Neural progenitor cell (in vitro differentiated cells): Measurements from ENCODE around the gene CERS6. TPM values are rescaled to one million over a fixed set of nuclear protein-coding genes. Genes with fewer than 3 reads are reported as not detected.

Experiments used
- DNase-seq: peaks from one replicate; pipeline ENCODE4 v3.0.0-alpha.2; 2016; ENCODE audit warnings: low spot score
- H2AFZ ChIP-seq: fragments of 200-600 bp; sonication (generic); replicated peaks from 2 replicates; pipeline ENCODE4 v1.6.1; 2016; ENCODE audit warnings: antibody characterized with exemption
- H3F3A ChIP-seq: fragments of 200-600 bp; sonication (generic); 2 replicates; pipeline ENCODE4 v1.6.1; 2016; ENCODE audit warnings: antibody characterized with exemption, low read depth
- H3K27ac ChIP-seq: fragments of 200-600 bp; sonication (generic); 2 replicates; pipeline ENCODE4 v1.5.1; 2016; ENCODE audit warnings: mild to moderate bottlenecking
- H3K27me3 ChIP-seq: fragments of 200-600 bp; sonication (generic); 2 replicates; pipeline ENCODE4 v1.6.1; 2016; ENCODE audit warnings: mild to moderate bottlenecking, moderate library complexity
- H3K36me3 ChIP-seq: fragments of 200-600 bp; sonication (generic); 2 replicates; pipeline ENCODE4 v1.5.1; 2016
- H3K4me1 ChIP-seq: fragments of 200-600 bp; sonication (generic); 2 replicates; pipeline ENCODE4 v1.6.1; 2016; ENCODE audit warnings: mixed run types
- H3K4me2 ChIP-seq: fragments of 200-600 bp; sonication (generic); 2 replicates; pipeline ENCODE4 v1.6.1; 2016
- H3K4me3 ChIP-seq: fragments of 200-600 bp; sonication (generic); 2 replicates; pipeline ENCODE4 v1.5.1; 2016
- H3K79me2 ChIP-seq: fragments of 200-600 bp; sonication (generic); 2 replicates; pipeline ENCODE4 v1.6.1; 2016; ENCODE audit warnings: low read depth
- H3K9ac ChIP-seq: fragments of 200-600 bp; sonication (generic); 2 replicates; pipeline ENCODE4 v1.6.1; 2016
- H3K9me3 ChIP-seq: fragments of 200-600 bp; sonication (generic); 2 replicates; pipeline ENCODE4 v1.5.1; 2016; ENCODE audit warnings: low read depth
- H4K20me1 ChIP-seq: fragments of 200-600 bp; sonication (generic); 2 replicates; pipeline ENCODE4 v1.6.1; 2016; ENCODE audit warnings: low read depth
- H3K27ac Mint-ChIP-seq: 3 replicates; pipeline ENCODE4 v1.8.0; 2021; ENCODE audit warnings: mixed read lengths
- H3K27me3 Mint-ChIP-seq: 2 replicates; pipeline ENCODE4 v1.8.0; 2022; ENCODE audit warnings: low read depth, mild to moderate bottlenecking, inconsistent platforms, moderate library complexity, mixed read lengths; ENCODE audit not compliant: insufficient read depth
- H3K36me3 Mint-ChIP-seq: 3 replicates; pipeline ENCODE4 v1.8.0; 2021; ENCODE audit warnings: mixed read lengths
- H3K4me1 Mint-ChIP-seq: 3 replicates; pipeline ENCODE4 v1.8.0; 2021; ENCODE audit warnings: mixed read lengths
- H3K4me3 Mint-ChIP-seq: 3 replicates; pipeline ENCODE4 v1.8.0; 2021; ENCODE audit warnings: mild to moderate bottlenecking, moderate library complexity, mixed read lengths
- H3K9me3 Mint-ChIP-seq: 3 replicates; pipeline ENCODE4 v1.8.0; 2020; ENCODE audit warnings: mixed read lengths
- EZH2 ChIP-seq: fragments of 200-600 bp; sonication (generic); IDR thresholded peaks from 2 replicates; pipeline ENCODE4 v1.6.1; 2017; ENCODE audit warnings: antibody characterized with exemption, mild to moderate bottlenecking, moderate library complexity
- EZH2phosphoT487 ChIP-seq: fragments of 200-600 bp; sonication (generic); IDR thresholded peaks from 2 replicates; pipeline ENCODE4 v1.6.1; 2017; ENCODE audit warnings: antibody characterized with exemption
- total RNA-seq: library from RNA; depleted of rRNA; stranded (reverse); fragments of >200 nt; gene quantifications from 2 replicates; pipeline ENCODE4 v1.2.3, GENCODE V29; 2015; ENCODE audit warnings: low replicate concordance
- TF ChIP-seq, protein P1 (sequence below): fragments of 200-600 bp; sonication (generic); IDR thresholded peaks from 2 replicates; pipeline ENCODE4 v1.5.1; 2017; ENCODE audit warnings: antibody characterized with exemption, mild to moderate bottlenecking

The CERS6 gene
- total RNA-seq, 1 donor from 2014 or later, result 50.8 TPM

- H3K27ac Mint-ChIP-seq, result no peak overlapping the region
- H3K4me1 Mint-ChIP-seq, result peaks cover 21% of the 10 kb centered on the region
- Histone ChIP-seq H2AFZ (no peak overlapping the region), H3K4me2 (no peak overlapping the region), H3F3A (peaks cover 7% of the 10 kb centered on the region), H3K9me3 (no peaks in the 10 kb centered on the region), H4K20me1 (peaks cover 61% of the 10 kb centered on the region), H3K4me1 (peaks cover 30% of the 10 kb centered on the region), H3K79me2 (peaks cover 91% of the 10 kb centered on the region), H3K4me3 (no peak overlapping the region), H3K27me3 (no peaks in the 10 kb centered on the region), H3K9ac (no peak overlapping the region), H3K27ac (no peak overlapping the region), H3K36me3 (no peaks in the 10 kb centered on the region)
- peaks cover 3% of the 10 kb centered on the region for H3K36me3 Mint-ChIP-seq
- no peaks in the 10 kb centered on the region for H3K9me3 Mint-ChIP-seq
- no peak for TF ChIP-seq EZH2
- no peak for TF ChIP-seq EZH2phosphoT487
- TF ChIP-seq, protein P1, sequence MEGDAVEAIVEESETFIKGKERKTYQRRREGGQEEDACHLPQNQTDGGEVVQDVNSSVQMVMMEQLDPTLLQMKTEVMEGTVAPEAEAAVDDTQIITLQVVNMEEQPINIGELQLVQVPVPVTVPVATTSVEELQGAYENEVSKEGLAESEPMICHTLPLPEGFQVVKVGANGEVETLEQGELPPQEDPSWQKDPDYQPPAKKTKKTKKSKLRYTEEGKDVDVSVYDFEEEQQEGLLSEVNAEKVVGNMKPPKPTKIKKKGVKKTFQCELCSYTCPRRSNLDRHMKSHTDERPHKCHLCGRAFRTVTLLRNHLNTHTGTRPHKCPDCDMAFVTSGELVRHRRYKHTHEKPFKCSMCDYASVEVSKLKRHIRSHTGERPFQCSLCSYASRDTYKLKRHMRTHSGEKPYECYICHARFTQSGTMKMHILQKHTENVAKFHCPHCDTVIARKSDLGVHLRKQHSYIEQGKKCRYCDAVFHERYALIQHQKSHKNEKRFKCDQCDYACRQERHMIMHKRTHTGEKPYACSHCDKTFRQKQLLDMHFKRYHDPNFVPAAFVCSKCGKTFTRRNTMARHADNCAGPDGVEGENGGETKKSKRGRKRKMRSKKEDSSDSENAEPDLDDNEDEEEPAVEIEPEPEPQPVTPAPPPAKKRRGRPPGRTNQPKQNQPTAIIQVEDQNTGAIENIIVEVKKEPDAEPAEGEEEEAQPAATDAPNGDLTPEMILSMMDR, result no peak
- no peak overlapping the region for H3K4me3 Mint-ChIP-seq
- no peaks in the 10 kb centered on the region for H3K27me3 Mint-ChIP-seq
- DNase-seq, result no peak
Observed at GRCh38 chr2:168514692-168515091, 58.6 kb downstream of the CERS6 start.

DNA sequence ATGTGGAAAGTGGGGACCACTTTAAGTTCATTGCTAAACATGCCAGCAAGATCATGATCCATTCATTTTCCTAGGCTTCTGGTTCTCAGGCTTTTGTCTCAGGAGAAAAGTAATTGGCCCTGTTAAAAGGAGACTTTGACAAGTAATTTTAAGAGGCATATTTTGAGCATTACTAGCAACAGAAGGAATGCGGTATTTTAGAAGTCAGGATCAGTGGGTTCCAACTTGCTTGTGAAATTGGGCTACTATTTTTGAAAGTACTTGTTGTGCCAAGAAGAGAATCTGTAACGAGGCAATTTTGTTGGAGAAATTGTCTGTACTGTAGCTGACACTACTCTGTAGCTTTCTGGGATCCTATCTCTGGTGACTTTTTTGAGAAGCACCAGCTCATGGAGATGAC lies 59.4 kb downstream of the CERS6 start:
- H4K20me1 ChIP-seq, result peaks cover 66% of the 10 kb centered on the region
- no peak overlapping the region for H3K4me2 ChIP-seq
- H3K27me3 Mint-ChIP-seq, result no peaks in the 10 kb centered on the region
- H3K27me3 ChIP-seq, result no peaks in the 10 kb centered on the region
- peaks cover 90% of the 10 kb centered on the region for H3K79me2 ChIP-seq
- no peaks in the 10 kb centered on the region for H3K9me3 ChIP-seq
- peaks cover 3% of the 10 kb centered on the region for H3K36me3 Mint-ChIP-seq
- no peak overlapping the region for H3K27ac ChIP-seq
- peaks cover 7% of the 10 kb centered on the region for H3F3A ChIP-seq
- no peak for DNase-seq
- no peak overlapping the region for H3K4me3 ChIP-seq
- H3K36me3 ChIP-seq, result no peaks in the 10 kb centered on the region
- TF ChIP-seq, protein P1, result no peak
- TF ChIP-seq EZH2 (no peak), EZH2phosphoT487 (no peak)
- H3K9me3 Mint-ChIP-seq, result no peaks in the 10 kb centered on the region
- H3K9ac ChIP-seq, result no peak overlapping the region
- H3K4me1 ChIP-seq, result peaks cover 30% of the 10 kb centered on the region
- no peak overlapping the region for H2AFZ ChIP-seq
- peaks cover 24% of the 10 kb centered on the region for H3K4me1 Mint-ChIP-seq
- no peak overlapping the region for H3K4me3 Mint-ChIP-seq
- no peak overlapping the region for H3K27ac Mint-ChIP-seq

DNA sequence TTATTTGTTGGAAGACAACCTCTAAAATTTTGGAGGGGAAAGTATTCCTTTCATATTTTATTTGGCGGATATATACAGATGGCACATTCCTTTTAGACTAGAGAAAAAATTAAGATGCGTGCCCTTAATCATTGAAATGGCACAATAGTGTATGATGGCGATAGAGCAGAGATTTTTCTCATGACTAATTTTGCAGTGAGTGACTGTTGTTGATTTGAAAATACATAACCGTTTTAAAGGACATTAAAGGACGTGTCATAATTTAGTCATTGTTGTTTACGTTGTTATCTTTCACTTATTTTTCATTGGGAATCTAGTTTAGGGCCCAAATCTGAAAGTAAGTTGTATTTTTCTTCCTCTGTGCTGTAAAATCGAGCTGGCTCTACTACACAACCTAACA lies 61.7 kb downstream of the CERS6 start:
- DNase-seq, result no peak
- no peaks in the 10 kb centered on the region for H3K36me3 ChIP-seq
- H3K27me3 Mint-ChIP-seq, result no peaks in the 10 kb centered on the region
- no peaks in the 10 kb centered on the region for H3K27me3 ChIP-seq
- H3K27ac Mint-ChIP-seq, result no peak overlapping the region
- H3K27ac ChIP-seq, result no peak overlapping the region
- H3K4me1 Mint-ChIP-seq, result peaks cover 36% of the 10 kb centered on the region
- peaks cover 91% of the 10 kb centered on the region for H3K79me2 ChIP-seq
- H4K20me1 ChIP-seq, result peaks cover 86% of the 10 kb centered on the region
- H3K4me3 Mint-ChIP-seq, result no peak overlapping the region
- H3F3A ChIP-seq, result peaks cover 7% of the 10 kb centered on the region
- H3K9ac ChIP-seq, result no peak overlapping the region
- H3K36me3 Mint-ChIP-seq, result peaks cover 3% of the 10 kb centered on the region
- TF ChIP-seq EZH2, result no peak
- H3K4me3 ChIP-seq, result no peak overlapping the region
- H3K9me3 ChIP-seq, result no peaks in the 10 kb centered on the region
- H3K9me3 Mint-ChIP-seq, result no peaks in the 10 kb centered on the region
- H3K4me1 ChIP-seq, result peaks cover 37% of the 10 kb centered on the region
- H2AFZ ChIP-seq, result no peak overlapping the region
- peak overlapping the region; percentile 56 for H3K4me2 ChIP-seq

DNA sequence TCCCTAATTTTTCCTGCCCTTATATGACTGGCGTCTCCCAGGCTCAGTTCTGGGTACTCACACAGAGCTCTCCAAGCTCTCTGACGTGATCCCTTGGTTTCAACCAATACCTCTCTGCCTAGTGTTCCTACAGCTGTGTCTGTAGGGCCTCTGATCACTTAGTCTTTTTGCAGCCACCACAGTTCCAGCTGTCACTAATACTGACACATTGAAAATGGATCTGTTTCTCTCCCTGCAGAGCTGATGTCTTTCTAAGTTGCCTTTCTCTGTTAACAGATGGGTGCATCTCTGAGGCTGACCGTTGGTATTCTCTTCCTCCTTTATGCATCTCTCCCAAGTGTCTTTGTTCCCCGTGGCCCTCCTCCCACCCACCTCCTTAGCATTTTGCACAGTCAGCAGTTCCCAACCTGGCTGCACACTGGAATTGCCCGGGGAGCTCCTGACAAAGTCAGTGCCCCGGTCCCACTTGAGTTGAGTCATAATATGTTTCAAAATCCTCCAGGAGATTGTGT lies 62.5 kb downstream of the CERS6 start:
- H3K9ac ChIP-seq, result no peak overlapping the region
- peaks cover 41% of the 10 kb centered on the region for H3K4me1 ChIP-seq
- H3K4me2 ChIP-seq, result peak overlapping the region; percentile 56
- no peaks in the 10 kb centered on the region for H3K9me3 Mint-ChIP-seq
- H3F3A ChIP-seq, result peaks cover 7% of the 10 kb centered on the region
- TF ChIP-seq EZH2phosphoT487 (no peak), EZH2 (no peak)
- TF ChIP-seq, protein P1, result no peak
- H3K4me3 ChIP-seq, result no peak overlapping the region
- DNase-seq, result peak; percentile 70
- H3K4me3 Mint-ChIP-seq, result peak overlapping the region; percentile 13
- no peaks in the 10 kb centered on the region for H3K27me3 ChIP-seq
- H3K79me2 ChIP-seq, result peaks cover 91% of the 10 kb centered on the region
- no peaks in the 10 kb centered on the region for H3K27me3 Mint-ChIP-seq
- H3K27ac ChIP-seq, result no peak overlapping the region
- H3K36me3 Mint-ChIP-seq, result peaks cover 3% of the 10 kb centered on the region
- peak overlapping the region; percentile 62 for H3K27ac Mint-ChIP-seq
- peaks cover 86% of the 10 kb centered on the region for H4K20me1 ChIP-seq
- peaks cover 41% of the 10 kb centered on the region for H3K4me1 Mint-ChIP-seq
- no peaks in the 10 kb centered on the region for H3K9me3 ChIP-seq
- no peaks in the 10 kb centered on the region for H3K36me3 ChIP-seq
- no peak overlapping the region for H2AFZ ChIP-seq
